Activated CD4-positive, CD25-positive, alpha-beta regulatory T cell (primary cell): ENCODE results near the gene F10.

Source experiments
- DNase-seq, 4 experiments: peaks; one replicate each; lab custom pipeline; 2025; lab: John Stamatoyannopoulos, UW

F10 gene

GRCh38 chr13:113117335-113117872 lies 5.2 kb upstream of the F10 start:
- no peak for DNase-seq

- DNase-seq = no peak
Observed at GRCh38 chr13:113117911-113118260, 4.7 kb upstream of the F10 start.

DNA sequence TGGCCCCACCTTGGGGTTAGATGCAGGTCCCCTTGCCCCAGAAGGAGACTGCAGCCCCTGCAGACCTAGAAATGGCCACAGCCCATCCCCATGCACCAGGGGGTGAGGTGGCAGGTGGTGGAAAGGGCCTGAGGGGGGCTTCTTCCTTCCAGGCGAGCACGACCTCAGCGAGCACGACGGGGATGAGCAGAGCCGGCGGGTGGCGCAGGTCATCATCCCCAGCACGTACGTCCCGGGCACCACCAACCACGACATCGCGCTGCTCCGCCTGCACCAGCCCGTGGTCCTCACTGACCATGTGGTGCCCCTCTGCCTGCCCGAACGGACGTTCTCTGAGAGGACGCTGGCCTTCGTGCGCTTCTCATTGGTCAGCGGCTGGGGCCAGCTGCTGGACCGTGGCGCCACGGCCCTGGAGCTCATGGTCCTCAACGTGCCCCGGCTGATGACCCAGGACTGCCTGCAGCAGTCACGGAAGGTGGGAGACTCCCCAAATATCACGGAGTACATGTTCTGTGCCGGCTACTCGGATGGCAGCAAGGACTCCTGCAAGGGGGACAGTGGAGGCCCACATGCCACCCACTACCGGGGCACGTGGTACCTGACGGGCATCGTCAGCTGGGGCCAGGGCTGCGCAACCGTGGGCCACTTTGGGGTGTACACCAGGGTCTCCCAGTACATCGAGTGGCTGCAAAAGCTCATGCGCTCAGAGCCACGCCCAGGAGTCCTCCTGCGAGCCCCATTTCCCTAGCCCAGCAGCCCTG lies 4.2 kb upstream of the F10 start:
- no peak for DNase-seq

DNA sequence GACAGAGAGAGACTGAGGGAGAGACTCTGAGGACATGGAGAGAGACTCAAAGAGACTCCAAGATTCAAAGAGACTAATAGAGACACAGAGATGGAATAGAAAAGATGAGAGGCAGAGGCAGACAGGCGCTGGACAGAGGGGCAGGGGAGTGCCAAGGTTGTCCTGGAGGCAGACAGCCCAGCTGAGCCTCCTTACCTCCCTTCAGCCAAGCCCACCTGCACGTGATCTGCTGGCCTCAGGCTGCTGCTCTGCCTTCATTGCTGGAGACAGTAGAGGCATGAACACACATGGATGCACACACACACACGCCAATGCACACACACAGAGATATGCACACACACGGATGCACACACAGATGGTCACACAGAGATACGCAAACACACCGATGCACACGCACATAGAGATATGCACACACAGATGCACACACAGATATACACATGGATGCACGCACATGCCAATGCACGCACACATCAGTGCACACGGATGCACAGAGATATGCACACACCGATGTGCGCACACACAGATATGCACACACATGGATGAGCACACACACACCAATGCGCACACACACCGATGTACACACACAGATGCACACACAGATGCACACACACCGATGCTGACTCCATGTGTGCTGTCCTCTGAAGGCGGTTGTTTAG lies 3.3 kb upstream of the F10 start:
- no peak for DNase-seq

- DNase-seq = no peak
Observed at GRCh38 chr13:113119822-113120189, 2.8 kb upstream of the F10 start.

DNA sequence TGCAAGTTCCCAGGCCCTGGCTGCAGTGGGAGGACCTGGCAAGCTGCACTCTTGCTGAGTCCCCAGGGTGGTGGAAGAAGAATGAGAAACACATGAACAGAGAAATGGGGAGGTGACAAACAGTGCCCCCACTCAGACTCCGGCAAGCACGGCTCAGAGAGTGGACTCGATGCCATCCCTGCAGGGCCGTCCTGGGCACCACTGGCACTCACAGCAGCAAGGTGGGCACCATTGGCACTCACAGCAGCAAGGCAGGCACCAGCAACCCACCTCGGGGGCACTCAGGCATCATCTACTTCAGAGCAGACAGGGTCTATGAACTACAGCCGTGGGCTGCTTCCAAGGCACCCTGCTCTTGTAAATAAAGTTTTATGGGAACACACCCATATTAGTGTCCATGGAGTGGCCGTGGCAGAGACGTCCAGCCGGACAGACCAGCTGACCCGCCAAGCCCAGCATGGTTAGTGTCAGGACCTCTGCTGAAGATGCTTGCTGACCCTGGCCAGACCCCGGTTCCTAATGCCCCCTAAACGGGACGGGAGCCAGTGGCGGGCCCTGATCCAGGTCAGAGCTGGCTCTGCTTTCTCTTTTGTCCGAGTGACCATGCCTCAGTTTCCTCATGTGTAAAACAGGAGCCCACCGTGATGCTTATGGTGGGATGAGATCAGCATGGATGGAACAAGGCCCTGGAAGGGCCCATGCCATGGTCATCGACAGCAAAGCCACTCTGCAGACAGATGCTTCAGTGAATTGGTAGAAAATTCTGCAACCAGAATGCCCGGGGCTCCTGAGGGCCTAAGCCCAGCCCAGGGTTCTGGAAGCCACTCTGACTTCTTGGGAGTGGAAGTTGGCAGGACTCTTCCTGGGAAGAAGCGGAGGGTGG lies 2.1 kb upstream of the F10 start:
- DNase-seq = no peak

DNA sequence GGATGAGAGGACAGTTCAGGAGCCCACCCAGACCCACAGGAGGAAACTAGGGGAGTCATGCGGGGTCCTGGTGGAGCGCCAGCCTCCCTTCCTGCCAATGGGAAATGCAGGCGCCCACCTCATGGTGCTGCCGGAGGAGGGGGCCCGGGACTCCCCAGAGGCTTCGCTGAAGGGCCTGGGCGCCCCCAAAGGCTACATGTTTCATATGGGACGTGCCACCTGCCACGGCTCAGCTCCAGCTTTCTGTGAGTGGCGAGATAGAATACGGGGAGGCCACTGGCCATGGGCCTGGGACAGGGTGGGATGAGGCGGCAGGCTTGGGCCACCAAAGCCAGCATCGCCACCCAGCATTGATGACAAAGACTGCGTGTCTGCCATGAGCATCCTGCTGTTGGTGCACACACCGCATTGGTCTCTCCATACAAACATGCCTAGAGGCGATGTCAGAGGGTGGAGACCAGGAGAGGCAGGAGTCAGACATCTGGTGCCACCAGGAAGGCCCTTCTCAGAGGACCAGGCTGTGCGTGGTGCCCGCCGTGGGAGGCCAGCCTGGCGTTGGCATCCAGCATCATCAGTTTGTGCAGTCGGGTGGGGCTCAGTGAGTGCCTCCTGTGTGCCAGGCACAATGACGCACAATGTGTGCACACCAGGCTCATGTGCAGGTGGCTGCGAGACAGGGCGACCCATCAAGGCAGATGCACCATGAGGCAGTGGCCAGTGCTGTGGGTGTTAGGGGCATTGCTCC lies 1.2 kb upstream of the F10 start:
- DNase-seq = no peak

- DNase-seq = no peak
Observed at GRCh38 chr13:113121928-113122471, 599 bp upstream of the F10 start.

- no peak for DNase-seq
Observed at GRCh38 chr13:113123226-113124201, 915 bp downstream of the F10 start.

- DNase-seq = no peak
Observed at GRCh38 chr13:113124211-113124970, 1.8 kb downstream of the F10 start.

- no peak for DNase-seq
Observed at GRCh38 chr13:113125506-113126264, 3.1 kb downstream of the F10 start.

- no peak for DNase-seq
Observed at GRCh38 chr13:113126265-113127150, 3.9 kb downstream of the F10 start.

- DNase-seq = no peak
Observed at GRCh38 chr13:113129480-113129879, 6.9 kb downstream of the F10 start.

GRCh38 chr13:113129921-113130750 lies 7.5 kb downstream of the F10 start:
- DNase-seq = no peak

- no peak for DNase-seq
Observed at GRCh38 chr13:113135281-113135760, 12.7 kb downstream of the F10 start.

DNA sequence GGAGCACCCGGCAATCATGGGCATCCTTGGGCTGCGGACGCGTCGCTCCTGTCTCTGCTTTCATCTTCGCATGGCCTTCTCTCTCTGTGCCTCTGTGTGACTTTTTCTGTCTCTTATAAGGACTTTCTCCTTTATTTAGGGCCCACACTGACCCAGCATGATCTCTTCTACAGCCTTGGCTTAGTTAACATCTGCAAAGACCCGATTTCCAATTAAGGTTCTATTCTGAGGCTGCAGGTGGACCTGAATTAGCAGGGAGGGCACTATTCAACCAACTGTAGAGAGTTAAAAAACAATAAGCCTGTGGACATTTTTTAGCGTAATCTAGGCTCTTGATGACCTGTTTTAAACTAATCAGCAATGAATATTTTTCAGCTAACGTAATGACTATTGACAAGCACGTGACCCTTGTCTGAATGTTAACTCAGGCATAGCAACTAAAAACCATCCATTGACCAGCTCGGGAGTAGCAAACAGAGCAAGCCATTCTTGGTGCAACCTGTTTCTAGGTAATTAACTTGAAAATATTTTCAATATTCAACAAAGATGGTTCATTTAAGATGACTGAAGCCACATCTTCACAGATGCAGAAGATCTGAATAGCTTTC lies 15.2 kb downstream of the F10 start:
- no peak for DNase-seq
